Activated naive CD8-positive, alpha-beta T cell treated with anti-CD3 and anti-CD28 coated beads, Interleukin-2, amount 50 U/mL, for 24 hours (primary cell): ENCODE measurements around the gene TMEM54.

Experiments
- ATAC-seq: fragments of 150-1000 bp; cut with Tn5 transposase; one replicate; pipeline ENCODE4 v1.10.0; 2021
- DNase-seq: peaks from one replicate; pipeline ENCODE4 v3.0.0; 2021
- H3K27ac Mint-ChIP-seq: one replicate; pipeline ENCODE4 v1.8.0; 2021; ENCODE audit warnings: mild to moderate bottlenecking, mixed read lengths
- H3K27me3 Mint-ChIP-seq: one replicate; pipeline ENCODE4 v1.8.0; 2021; ENCODE audit warnings: mixed read lengths
- H3K36me3 Mint-ChIP-seq: one replicate; pipeline ENCODE4 v1.8.0; 2021; ENCODE audit warnings: low read depth, mixed read lengths
- H3K4me1 Mint-ChIP-seq: one replicate; pipeline ENCODE4 v1.8.0; 2021; ENCODE audit warnings: mixed read lengths
- H3K4me3 Mint-ChIP-seq: one replicate; pipeline ENCODE4 v1.8.0; 2021; ENCODE audit warnings: mild to moderate bottlenecking, moderate library complexity, mixed read lengths
- H3K9me3 Mint-ChIP-seq: one replicate; pipeline ENCODE4 v1.8.0; 2021; ENCODE audit warnings: mixed read lengths

The TMEM54 gene

DNA sequence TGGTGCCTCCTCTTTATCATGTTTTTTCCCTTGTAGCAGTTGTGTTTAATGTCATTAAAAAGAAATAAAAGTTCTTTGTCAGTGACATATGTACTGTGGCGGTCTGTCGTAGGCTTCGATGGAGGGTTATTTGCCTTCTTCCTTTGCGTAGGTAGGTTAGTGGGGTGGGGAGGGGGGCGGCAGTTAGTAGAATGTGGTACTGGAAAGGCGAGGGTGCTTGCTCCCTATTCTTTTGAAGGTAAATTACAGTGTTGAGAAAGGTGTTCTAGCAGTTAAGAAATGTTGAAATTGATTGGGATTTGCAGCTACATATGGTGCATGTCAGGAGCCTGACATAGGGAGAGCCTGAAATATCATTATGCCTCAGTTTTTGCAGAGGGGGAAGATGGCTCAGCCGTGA is 42.4 kb downstream of the TMEM54 start:
- no peak for DNase-seq
- H3K27ac Mint-ChIP-seq, result no peak overlapping the region
- peaks cover 17% of the 10 kb centered on the region for H3K36me3 Mint-ChIP-seq
- no peaks in the 10 kb centered on the region for H3K27me3 Mint-ChIP-seq
- no peaks in the 10 kb centered on the region for H3K4me1 Mint-ChIP-seq
- H3K9me3 Mint-ChIP-seq, result no peaks in the 10 kb centered on the region
- no peak for ATAC-seq
- H3K4me3 Mint-ChIP-seq, result no peak overlapping the region

- DNase-seq, result no peak
- H3K36me3 Mint-ChIP-seq, result peaks cover 21% of the 10 kb centered on the region
- no peak for ATAC-seq
- no peaks in the 10 kb centered on the region for H3K4me1 Mint-ChIP-seq
- no peak overlapping the region for H3K27ac Mint-ChIP-seq
- no peak overlapping the region for H3K4me3 Mint-ChIP-seq
- no peaks in the 10 kb centered on the region for H3K9me3 Mint-ChIP-seq
- H3K27me3 Mint-ChIP-seq, result no peaks in the 10 kb centered on the region
Observed at GRCh38 chr1:32858136-32858535, 43.1 kb downstream of the TMEM54 start.

- ATAC-seq, result no peak
- Mint-ChIP-seq H3K27ac (no peak overlapping the region), H3K9me3 (no peaks in the 10 kb centered on the region), H3K27me3 (no peaks in the 10 kb centered on the region), H3K36me3 (peaks cover 23% of the 10 kb centered on the region), H3K4me3 (no peak overlapping the region), H3K4me1 (no peaks in the 10 kb centered on the region)
- DNase-seq, result no peak
Observed at GRCh38 chr1:32855861-32856617, 45.1 kb downstream of the TMEM54 start.

- Mint-ChIP-seq H3K27me3 (no peaks in the 10 kb centered on the region), H3K4me3 (no peak overlapping the region), H3K27ac (no peak overlapping the region), H3K36me3 (peaks cover 21% of the 10 kb centered on the region), H3K4me1 (peaks cover 7% of the 10 kb centered on the region), H3K9me3 (no peaks in the 10 kb centered on the region)
- ATAC-seq, result no peak
- DNase-seq, result no peak
Observed at GRCh38 chr1:32848354-32849063, 52.7 kb downstream of the TMEM54 start.
